SK-N-SH (cell line): ENCODE measurements around the gene RND3.

Experiments used
- EP300 ChIP-seq, 2 experiments: IDR thresholded peaks; 2 replicates each; pipeline versions ENCODE4 v1.4.0 to v1.6.1; 2012; ENCODE audit warnings: borderline replicate concordance in 1 of 2, low read depth in 1 of 2, low read length in 1 of 2
- EZH2phosphoT487 ChIP-seq: fragments of 200-600 bp; sonication (generic); IDR thresholded peaks from 2 replicates; pipeline ENCODE4 v1.6.1; 2017; ENCODE audit warnings: low read depth, mixed run types, mild to moderate bottlenecking, antibody characterized with exemption, moderate library complexity, borderline replicate concordance
- GABPA ChIP-seq: IDR thresholded peaks from 2 replicates; pipeline ENCODE4 v1.4.0; 2012; ENCODE audit warnings: low read depth, mild to moderate bottlenecking
- GATA2 ChIP-seq: sonication (generic); formaldehyde crosslinking; IDR thresholded peaks from 2 replicates; pipeline ENCODE4 v1.5.0; 2020; ENCODE audit warnings: mild to moderate bottlenecking, missing genetic modification reagents
- JUND ChIP-seq: IDR thresholded peaks from 2 replicates; pipeline ENCODE4 v1.4.0; 2012
- POLR2AphosphoS5 ChIP-seq: IDR thresholded peaks from 2 replicates; pipeline ENCODE4 v1.6.1; 2012; ENCODE audit warnings: low read depth, low read length
- RFX5 ChIP-seq: IDR thresholded peaks from 2 replicates; pipeline ENCODE4 v1.6.1; 2012; ENCODE audit warnings: mild to moderate bottlenecking, improper control_type of control experiment, low read length
- TEAD4 ChIP-seq: IDR thresholded peaks from 2 replicates; pipeline ENCODE4 v1.4.0; 2012; ENCODE audit warnings: mild to moderate bottlenecking, borderline replicate concordance; ENCODE audit not compliant: insufficient read depth
- TF ChIP-seq, protein P1 (sequence below): fragments of 200-600 bp; sonication (generic); IDR thresholded peaks from 2 replicates; pipeline ENCODE4 v1.6.1; 2017; ENCODE audit warnings: antibody characterized with exemption, mild to moderate bottlenecking, moderate library complexity
- TF ChIP-seq, protein P2 (sequence below): IDR thresholded peaks from 2 replicates; pipeline ENCODE4 v1.6.1; 2012; ENCODE audit warnings: mild to moderate bottlenecking, low read depth, low read length, moderate library complexity
- TF ChIP-seq, protein P3 (sequence below): IDR thresholded peaks from 2 replicates; pipeline ENCODE4; 2012
- TF ChIP-seq, protein P4 (sequence below): fragments of 150-350 bp; IDR thresholded peaks from 2 replicates; pipeline ENCODE4 v1.6.1; 2017; ENCODE audit warnings: antibody characterized with exemption, low read length, low read depth, borderline replicate concordance

DNA sequence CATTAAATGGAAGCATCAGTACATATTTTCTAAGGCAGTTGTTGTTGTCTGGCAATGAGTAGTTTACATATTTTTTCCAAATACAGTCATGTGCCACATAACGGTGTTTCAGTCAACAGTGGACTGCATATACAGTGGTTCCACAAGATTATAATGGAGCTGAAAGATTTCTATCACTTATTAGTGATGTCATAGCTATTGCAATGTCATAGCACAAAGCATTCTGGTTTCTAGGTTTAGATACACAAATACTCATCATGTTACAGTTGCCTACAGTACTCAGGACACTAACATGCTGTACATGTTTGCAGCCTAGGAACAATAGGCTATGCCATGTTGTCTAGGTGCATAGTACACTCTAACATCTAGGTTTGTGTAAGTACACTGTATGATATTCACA is 45.0 kb downstream of the RND3 start:
- TF ChIP-seq EP300 (IDR thresholded peaks at IDR 0.05; ENCODE audit: borderline replicate concordance in 1 of 2, low read depth in 1 of 2, low read length in 1 of 2), result no peak
- TF ChIP-seq TEAD4, result no peak
- no peak for TF ChIP-seq GABPA
- TF ChIP-seq, protein P1, sequence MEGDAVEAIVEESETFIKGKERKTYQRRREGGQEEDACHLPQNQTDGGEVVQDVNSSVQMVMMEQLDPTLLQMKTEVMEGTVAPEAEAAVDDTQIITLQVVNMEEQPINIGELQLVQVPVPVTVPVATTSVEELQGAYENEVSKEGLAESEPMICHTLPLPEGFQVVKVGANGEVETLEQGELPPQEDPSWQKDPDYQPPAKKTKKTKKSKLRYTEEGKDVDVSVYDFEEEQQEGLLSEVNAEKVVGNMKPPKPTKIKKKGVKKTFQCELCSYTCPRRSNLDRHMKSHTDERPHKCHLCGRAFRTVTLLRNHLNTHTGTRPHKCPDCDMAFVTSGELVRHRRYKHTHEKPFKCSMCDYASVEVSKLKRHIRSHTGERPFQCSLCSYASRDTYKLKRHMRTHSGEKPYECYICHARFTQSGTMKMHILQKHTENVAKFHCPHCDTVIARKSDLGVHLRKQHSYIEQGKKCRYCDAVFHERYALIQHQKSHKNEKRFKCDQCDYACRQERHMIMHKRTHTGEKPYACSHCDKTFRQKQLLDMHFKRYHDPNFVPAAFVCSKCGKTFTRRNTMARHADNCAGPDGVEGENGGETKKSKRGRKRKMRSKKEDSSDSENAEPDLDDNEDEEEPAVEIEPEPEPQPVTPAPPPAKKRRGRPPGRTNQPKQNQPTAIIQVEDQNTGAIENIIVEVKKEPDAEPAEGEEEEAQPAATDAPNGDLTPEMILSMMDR, result no peak
- TF ChIP-seq, protein P2, sequence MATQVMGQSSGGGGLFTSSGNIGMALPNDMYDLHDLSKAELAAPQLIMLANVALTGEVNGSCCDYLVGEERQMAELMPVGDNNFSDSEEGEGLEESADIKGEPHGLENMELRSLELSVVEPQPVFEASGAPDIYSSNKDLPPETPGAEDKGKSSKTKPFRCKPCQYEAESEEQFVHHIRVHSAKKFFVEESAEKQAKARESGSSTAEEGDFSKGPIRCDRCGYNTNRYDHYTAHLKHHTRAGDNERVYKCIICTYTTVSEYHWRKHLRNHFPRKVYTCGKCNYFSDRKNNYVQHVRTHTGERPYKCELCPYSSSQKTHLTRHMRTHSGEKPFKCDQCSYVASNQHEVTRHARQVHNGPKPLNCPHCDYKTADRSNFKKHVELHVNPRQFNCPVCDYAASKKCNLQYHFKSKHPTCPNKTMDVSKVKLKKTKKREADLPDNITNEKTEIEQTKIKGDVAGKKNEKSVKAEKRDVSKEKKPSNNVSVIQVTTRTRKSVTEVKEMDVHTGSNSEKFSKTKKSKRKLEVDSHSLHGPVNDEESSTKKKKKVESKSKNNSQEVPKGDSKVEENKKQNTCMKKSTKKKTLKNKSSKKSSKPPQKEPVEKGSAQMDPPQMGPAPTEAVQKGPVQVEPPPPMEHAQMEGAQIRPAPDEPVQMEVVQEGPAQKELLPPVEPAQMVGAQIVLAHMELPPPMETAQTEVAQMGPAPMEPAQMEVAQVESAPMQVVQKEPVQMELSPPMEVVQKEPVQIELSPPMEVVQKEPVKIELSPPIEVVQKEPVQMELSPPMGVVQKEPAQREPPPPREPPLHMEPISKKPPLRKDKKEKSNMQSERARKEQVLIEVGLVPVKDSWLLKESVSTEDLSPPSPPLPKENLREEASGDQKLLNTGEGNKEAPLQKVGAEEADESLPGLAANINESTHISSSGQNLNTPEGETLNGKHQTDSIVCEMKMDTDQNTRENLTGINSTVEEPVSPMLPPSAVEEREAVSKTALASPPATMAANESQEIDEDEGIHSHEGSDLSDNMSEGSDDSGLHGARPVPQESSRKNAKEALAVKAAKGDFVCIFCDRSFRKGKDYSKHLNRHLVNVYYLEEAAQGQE, result no peak
- TF ChIP-seq GATA2 (CRISPR knock-in tag), result no peak
- no peak for TF ChIP-seq EZH2phosphoT487
- TF ChIP-seq, protein P3, sequence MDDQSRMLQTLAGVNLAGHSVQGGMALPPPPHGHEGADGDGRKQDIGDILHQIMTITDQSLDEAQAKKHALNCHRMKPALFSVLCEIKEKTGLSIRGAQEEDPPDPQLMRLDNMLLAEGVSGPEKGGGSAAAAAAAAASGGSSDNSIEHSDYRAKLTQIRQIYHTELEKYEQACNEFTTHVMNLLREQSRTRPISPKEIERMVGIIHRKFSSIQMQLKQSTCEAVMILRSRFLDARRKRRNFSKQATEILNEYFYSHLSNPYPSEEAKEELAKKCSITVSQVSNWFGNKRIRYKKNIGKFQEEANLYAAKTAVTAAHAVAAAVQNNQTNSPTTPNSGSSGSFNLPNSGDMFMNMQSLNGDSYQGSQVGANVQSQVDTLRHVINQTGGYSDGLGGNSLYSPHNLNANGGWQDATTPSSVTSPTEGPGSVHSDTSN, result no peak
- TF ChIP-seq, protein P4, sequence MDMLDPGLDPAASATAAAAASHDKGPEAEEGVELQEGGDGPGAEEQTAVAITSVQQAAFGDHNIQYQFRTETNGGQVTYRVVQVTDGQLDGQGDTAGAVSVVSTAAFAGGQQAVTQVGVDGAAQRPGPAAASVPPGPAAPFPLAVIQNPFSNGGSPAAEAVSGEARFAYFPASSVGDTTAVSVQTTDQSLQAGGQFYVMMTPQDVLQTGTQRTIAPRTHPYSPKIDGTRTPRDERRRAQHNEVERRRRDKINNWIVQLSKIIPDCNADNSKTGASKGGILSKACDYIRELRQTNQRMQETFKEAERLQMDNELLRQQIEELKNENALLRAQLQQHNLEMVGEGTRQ, result no peak
- no peak for TF ChIP-seq RFX5
- no peak for TF ChIP-seq POLR2AphosphoS5
- no peak for TF ChIP-seq JUND
